ENCODE results near the gene TMEM185B. TPM values are rescaled to one million over a fixed set of nuclear protein-coding genes. Genes with fewer than 3 reads are reported as not detected.

Gene TMEM185B
- total and polyA plus RNA-seq, 4 donors = 1.8 to 8.5 (median 6.8) TPM

DNA sequence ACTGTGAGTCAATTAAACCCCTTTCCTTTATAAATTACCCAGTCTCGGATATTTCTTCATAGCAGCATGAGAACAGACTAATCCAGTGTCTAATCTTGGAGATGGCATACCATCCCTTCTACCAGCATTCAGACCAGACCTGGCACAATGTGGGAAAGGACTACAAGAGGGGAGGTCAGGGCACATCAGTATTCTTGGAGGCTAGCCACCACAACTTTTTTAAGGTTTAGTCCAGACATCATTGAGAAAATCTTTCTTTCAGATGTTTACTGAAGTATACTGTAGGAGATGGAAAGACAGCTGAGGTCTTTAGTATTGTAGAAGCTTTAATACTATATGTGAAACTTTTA lies 33.4 kb upstream of the TMEM185B start:
- no peak overlapping the region for H3K4me3 ChIP-seq (ENCODE audit: low read depth in 1 of 3, low read length in 3 of 3)
- 70% methylated on average over 1 of the region's 1 CpG for WGBS
- peaks cover 0 to 16% (median 11%) of the 10 kb centered on the region in 4 donors for H3K4me1 ChIP-seq (ENCODE audit: control insufficient read depth in 4 of 4, insufficient read depth in 4 of 4, low read length in 3 of 4)
- H3K9me3 ChIP-seq (ENCODE audit: control insufficient read depth in 4 of 4, low read length in 3 of 4) = peaks cover 0 to 5% (median under 1%) of the 10 kb centered on the region in 4 donors
- no peaks in the 10 kb centered on the region for H3K36me3 ChIP-seq (ENCODE audit: control insufficient read depth in 4 of 4, insufficient read depth in 3 of 4, low read depth in 1 of 4, low read length in 3 of 4)
- no peaks in the 10 kb centered on the region for H3K27me3 ChIP-seq (ENCODE audit: control insufficient read depth in 4 of 4, insufficient read depth in 4 of 4, low read length in 3 of 4)
- DNase-seq (ENCODE audit: low spot score) = no peak
- no peak overlapping the region for H3K27ac ChIP-seq (ENCODE audit: low read depth in 1 of 2, low read length in 2 of 2)
- H3K9ac ChIP-seq (ENCODE audit: low read depth in 1 of 2, low read length in 2 of 2) = no peak overlapping the region
- TF ChIP-seq GABPA (IDR thresholded peaks at IDR 0.05 in 1 of 2, conservative IDR thresholded peaks at IDR 0.05 in 1 of 2) = no peak
- no peak for TF ChIP-seq RXRA (IDR thresholded peaks at IDR 0.05)
- TF ChIP-seq JUND (IDR thresholded peaks at IDR 0.05) = no peak
- TF ChIP-seq FOXA2 (IDR thresholded peaks at IDR 0.05) = no peak
- TF ChIP-seq RAD21 (IDR thresholded peaks at IDR 0.05) = no peak
- TF ChIP-seq, protein P1, sequence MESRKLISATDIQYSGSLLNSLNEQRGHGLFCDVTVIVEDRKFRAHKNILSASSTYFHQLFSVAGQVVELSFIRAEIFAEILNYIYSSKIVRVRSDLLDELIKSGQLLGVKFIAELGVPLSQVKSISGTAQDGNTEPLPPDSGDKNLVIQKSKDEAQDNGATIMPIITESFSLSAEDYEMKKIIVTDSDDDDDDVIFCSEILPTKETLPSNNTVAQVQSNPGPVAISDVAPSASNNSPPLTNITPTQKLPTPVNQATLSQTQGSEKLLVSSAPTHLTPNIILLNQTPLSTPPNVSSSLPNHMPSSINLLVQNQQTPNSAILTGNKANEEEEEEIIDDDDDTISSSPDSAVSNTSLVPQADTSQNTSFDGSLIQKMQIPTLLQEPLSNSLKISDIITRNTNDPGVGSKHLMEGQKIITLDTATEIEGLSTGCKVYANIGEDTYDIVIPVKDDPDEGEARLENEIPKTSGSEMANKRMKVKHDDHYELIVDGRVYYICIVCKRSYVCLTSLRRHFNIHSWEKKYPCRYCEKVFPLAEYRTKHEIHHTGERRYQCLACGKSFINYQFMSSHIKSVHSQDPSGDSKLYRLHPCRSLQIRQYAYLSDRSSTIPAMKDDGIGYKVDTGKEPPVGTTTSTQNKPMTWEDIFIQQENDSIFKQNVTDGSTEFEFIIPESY (IDR thresholded peaks at IDR 0.05) = no peak

DNA sequence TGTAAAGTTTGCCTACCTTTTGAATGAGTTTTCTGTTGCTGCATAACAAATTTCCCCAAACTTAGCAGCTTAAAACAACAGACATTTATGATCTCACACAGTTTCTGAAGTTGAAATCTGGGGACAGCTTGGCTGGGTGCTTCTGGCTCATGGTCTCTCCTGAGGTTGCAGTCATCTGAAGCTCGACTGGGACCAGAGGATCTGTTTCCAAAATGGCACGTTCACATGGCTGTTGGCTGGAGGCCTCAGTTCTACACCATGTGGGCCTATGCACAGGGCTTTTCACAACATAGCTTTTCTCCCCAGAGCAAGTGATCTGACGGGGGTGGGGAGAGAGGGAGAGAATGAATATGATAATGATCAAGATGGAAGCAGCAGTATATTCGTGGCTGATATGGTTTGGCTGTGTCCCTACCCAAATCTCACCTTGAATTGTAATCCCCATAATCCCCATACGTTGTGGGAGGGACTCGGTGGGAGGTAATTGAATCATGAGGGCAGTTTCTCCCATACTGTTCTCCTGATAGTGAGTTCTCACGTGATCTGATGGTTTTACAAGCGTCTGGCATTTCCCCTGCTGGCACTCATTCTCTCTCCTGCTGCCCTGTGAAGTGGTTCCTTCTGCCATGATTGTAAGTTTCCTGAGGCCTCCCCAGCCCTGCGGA lies 32.9 kb upstream of the TMEM185B start:
- H3K4me3 ChIP-seq (ENCODE audit: low read depth in 1 of 3, low read length in 3 of 3) = no peak overlapping the region
- TF ChIP-seq JUND (IDR thresholded peaks at IDR 0.05) (no peak), SP1 (IDR thresholded peaks at IDR 0.05) (no peak), HNF4A (conservative IDR thresholded peaks at IDR 0.05) (no peak), RAD21 (IDR thresholded peaks at IDR 0.05) (no peak), YY1 (IDR thresholded peaks at IDR 0.05) (no peak), RXRA (IDR thresholded peaks at IDR 0.05) (no peak), FOXA2 (IDR thresholded peaks at IDR 0.05) (no peak), GABPA (IDR thresholded peaks at IDR 0.05 in 1 of 2, conservative IDR thresholded peaks at IDR 0.05 in 1 of 2) (no peak), TAF1 (conservative IDR thresholded peaks at IDR 0.05) (no peak), FOXA1 (IDR thresholded peaks at IDR 0.05) (no peak), NR2F2 (IDR thresholded peaks at IDR 0.05) (no peak), HNF4G (IDR thresholded peaks at IDR 0.05) (no peak), EGR1 (IDR thresholded peaks at IDR 0.05; ENCODE audit: low read depth in 2 of 2) (no peak)
- TF ChIP-seq, protein P2, sequence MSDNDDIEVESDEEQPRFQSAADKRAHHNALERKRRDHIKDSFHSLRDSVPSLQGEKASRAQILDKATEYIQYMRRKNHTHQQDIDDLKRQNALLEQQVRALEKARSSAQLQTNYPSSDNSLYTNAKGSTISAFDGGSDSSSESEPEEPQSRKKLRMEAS (IDR thresholded peaks at IDR 0.05) = no peak
- TF ChIP-seq, protein P3, sequence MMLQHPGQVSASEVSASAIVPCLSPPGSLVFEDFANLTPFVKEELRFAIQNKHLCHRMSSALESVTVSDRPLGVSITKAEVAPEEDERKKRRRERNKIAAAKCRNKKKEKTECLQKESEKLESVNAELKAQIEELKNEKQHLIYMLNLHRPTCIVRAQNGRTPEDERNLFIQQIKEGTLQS (IDR thresholded peaks at IDR 0.05) = no peak
- TF ChIP-seq, protein P4, sequence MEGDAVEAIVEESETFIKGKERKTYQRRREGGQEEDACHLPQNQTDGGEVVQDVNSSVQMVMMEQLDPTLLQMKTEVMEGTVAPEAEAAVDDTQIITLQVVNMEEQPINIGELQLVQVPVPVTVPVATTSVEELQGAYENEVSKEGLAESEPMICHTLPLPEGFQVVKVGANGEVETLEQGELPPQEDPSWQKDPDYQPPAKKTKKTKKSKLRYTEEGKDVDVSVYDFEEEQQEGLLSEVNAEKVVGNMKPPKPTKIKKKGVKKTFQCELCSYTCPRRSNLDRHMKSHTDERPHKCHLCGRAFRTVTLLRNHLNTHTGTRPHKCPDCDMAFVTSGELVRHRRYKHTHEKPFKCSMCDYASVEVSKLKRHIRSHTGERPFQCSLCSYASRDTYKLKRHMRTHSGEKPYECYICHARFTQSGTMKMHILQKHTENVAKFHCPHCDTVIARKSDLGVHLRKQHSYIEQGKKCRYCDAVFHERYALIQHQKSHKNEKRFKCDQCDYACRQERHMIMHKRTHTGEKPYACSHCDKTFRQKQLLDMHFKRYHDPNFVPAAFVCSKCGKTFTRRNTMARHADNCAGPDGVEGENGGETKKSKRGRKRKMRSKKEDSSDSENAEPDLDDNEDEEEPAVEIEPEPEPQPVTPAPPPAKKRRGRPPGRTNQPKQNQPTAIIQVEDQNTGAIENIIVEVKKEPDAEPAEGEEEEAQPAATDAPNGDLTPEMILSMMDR (IDR thresholded peaks at IDR 0.05; ENCODE audit: low read depth, low read length, missing input control) = no peak
- peaks cover 0 to 5% (median under 1%) of the 10 kb centered on the region in 4 donors for H3K9me3 ChIP-seq (ENCODE audit: control insufficient read depth in 4 of 4, low read length in 3 of 4)
- WGBS = 71% methylated on average over 9 of the region's 9 CpGs
- no peak overlapping the region for H3K27ac ChIP-seq (ENCODE audit: low read depth in 1 of 2, low read length in 2 of 2)
- no peaks in the 10 kb centered on the region for H3K27me3 ChIP-seq (ENCODE audit: control insufficient read depth in 4 of 4, insufficient read depth in 4 of 4, low read length in 3 of 4)
- DNase-seq (ENCODE audit: low spot score) = no peak
- no peak overlapping the region for H3K9ac ChIP-seq (ENCODE audit: low read depth in 1 of 2, low read length in 2 of 2)
- H3K36me3 ChIP-seq (ENCODE audit: control insufficient read depth in 4 of 4, insufficient read depth in 3 of 4, low read depth in 1 of 4, low read length in 3 of 4) = no peaks in the 10 kb centered on the region
- H3K4me1 ChIP-seq (ENCODE audit: control insufficient read depth in 4 of 4, insufficient read depth in 4 of 4, low read length in 3 of 4) = peaks cover 0 to 16% (median 11%) of the 10 kb centered on the region in 4 donors

Measured in liver (tissue), 9 donors.